Measurements from ENCODE around the gene SLC25A26.

DNA sequence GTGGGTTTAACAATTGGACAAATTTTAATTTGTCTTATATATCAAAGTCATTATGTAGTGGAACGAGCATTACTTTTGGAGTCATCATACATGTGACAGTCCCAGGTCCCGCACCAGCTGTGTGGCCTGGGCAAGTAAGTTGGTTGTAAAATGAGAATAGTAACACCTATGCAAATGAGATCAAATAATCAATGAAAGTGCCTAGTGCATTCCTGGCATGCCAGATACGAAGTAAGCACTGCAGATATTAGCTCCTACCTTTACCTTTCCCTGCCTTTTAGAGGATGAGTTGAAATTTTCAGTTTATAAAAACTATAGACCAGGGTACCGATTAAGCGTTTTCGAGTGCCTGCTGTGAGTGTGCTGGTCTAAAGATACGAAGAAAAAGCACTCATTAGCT is 145.9 kb downstream of the SLC25A26 start:
- TF ChIP-seq, protein P1, sequence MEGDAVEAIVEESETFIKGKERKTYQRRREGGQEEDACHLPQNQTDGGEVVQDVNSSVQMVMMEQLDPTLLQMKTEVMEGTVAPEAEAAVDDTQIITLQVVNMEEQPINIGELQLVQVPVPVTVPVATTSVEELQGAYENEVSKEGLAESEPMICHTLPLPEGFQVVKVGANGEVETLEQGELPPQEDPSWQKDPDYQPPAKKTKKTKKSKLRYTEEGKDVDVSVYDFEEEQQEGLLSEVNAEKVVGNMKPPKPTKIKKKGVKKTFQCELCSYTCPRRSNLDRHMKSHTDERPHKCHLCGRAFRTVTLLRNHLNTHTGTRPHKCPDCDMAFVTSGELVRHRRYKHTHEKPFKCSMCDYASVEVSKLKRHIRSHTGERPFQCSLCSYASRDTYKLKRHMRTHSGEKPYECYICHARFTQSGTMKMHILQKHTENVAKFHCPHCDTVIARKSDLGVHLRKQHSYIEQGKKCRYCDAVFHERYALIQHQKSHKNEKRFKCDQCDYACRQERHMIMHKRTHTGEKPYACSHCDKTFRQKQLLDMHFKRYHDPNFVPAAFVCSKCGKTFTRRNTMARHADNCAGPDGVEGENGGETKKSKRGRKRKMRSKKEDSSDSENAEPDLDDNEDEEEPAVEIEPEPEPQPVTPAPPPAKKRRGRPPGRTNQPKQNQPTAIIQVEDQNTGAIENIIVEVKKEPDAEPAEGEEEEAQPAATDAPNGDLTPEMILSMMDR (IDR thresholded peaks at IDR 0.05 in 2 of 3, conservative IDR thresholded peaks at IDR 0.05 in 1 of 3; ENCODE audit: borderline replicate concordance in 1 of 3, insufficient read depth in 1 of 3, low read depth in 2 of 3, low read length in 2 of 3) = no peak
- TF ChIP-seq JUND (IDR thresholded peaks at IDR 0.05) = no peak
- TF ChIP-seq EZH2 (IDR thresholded peaks at IDR 0.05) = no peak

Data from HCT116 (cell line).